AG09319 (cell line): ENCODE data around the gene LMAN1L.

ENCODE experiments used
- DNase-seq: peaks from one replicate; pipeline ENCODE4 v3.0.0-alpha.2; 2010; ENCODE audit warnings: low read depth; ENCODE audit errors: extremely low read depth
- CTCF ChIP-seq: IDR thresholded peaks from 2 replicates; pipeline ENCODE4 v1.5.1; 2011; ENCODE audit warnings: low read depth, mild to moderate bottlenecking, inconsistent platforms, low read length, moderate library complexity

The LMAN1L gene

DNA sequence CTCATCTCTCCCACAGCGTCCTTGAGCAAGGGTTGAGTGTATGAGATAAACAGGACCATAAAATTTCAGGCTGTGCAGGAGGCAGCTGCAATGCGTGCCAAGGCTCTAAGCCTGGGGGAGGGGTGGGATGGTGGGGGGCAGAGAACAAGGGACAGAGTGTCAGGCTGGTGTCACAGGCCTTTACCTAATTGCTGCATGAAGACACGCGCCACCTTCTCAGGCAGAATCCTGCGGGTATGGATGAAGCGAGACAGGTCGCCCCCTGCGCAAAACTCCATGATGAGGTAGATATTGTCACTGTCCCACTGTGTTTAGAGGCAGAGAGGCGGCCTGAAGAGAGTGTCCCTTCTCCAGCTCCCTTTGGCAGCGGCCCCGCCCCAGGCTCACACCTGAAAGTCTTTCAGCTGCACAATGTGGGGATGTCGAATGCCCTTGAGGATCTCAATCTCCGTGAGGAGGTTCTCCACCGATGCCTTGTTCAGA lies 29.3 kb downstream of the LMAN1L start:
- TF ChIP-seq CTCF = no peak
- no peak for DNase-seq

DNA sequence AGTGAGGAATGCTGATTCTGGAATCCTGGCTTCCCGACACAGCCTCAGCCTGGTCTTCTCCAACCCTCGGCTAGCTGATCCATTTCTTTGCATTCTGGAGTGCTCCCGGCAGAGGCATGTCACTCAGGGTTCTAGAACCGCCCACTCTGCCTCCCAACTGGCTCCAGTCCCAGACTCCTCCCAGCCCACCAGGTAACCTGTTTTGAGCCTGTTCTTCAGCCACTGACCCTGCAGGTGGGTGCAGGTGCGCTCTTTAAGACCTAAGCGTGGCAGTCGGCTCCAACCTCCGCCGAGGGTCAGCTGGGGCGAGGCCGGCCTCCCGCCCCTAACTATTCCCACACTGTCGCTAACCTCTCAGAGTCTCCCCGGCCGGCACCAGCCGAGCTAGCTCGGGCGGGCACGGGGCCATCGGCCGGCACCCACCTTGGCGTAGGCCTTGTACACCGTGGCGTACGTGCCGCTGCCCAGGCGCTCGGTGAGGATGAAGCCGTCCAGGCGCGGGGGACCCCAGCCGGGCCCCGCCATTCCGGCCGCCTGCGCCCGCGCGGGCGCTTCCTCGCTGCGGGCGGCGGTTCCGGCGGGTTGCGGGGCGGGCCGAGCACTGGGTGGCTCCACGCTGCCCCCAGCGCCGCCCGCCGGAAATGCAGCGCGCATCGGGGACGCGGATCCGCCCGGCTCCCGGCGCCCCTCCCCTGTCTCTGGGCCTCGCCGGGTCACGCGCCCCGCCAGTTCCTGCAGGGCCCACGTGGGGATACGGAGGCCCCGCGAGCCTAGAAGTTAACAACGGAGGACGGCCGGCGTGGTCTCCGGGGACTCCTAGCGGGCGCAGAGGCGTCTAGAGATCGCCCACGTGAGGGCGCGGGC lies 30.2 kb downstream of the LMAN1L start, which contains the start of gene ULK3:
Gene ULK3, minus strand, starts transcription at position 576 of the 864 bp plus-strand sequence. Its CDS starts 51 bp downstream, at position 525.
- TF ChIP-seq CTCF = peak; percentile 27

DNA sequence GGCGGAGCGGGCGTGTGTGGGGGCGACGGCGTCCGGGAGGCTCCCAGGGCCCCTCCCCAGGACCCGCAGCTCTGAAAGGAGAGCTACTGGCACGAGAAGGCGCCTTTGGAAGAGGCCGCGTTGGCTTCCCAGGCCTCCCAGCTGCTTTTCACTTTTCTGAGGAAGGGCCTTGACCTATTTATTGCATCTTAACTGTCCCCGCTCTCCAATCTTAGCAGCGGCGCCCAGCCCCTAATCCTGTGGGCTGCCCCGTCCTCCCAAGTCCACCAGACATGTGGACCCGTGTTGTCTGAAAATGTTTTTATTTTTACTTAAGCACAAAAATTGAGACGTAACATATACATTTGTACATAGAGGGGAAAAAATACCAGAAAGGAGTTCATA lies 30.8 kb downstream of the LMAN1L start:
- no peak for TF ChIP-seq CTCF
- DNase-seq = no peak

More for the DNA sequence above, 30.2 kb downstream of the LMAN1L start, which contains the start of gene ULK3:
- peak; percentile 41 for DNase-seq

- no peak for DNase-seq
- no peak for TF ChIP-seq CTCF
Observed at GRCh38 chr15:74843891-74844299, 31.3 kb downstream of the LMAN1L start.

DNA sequence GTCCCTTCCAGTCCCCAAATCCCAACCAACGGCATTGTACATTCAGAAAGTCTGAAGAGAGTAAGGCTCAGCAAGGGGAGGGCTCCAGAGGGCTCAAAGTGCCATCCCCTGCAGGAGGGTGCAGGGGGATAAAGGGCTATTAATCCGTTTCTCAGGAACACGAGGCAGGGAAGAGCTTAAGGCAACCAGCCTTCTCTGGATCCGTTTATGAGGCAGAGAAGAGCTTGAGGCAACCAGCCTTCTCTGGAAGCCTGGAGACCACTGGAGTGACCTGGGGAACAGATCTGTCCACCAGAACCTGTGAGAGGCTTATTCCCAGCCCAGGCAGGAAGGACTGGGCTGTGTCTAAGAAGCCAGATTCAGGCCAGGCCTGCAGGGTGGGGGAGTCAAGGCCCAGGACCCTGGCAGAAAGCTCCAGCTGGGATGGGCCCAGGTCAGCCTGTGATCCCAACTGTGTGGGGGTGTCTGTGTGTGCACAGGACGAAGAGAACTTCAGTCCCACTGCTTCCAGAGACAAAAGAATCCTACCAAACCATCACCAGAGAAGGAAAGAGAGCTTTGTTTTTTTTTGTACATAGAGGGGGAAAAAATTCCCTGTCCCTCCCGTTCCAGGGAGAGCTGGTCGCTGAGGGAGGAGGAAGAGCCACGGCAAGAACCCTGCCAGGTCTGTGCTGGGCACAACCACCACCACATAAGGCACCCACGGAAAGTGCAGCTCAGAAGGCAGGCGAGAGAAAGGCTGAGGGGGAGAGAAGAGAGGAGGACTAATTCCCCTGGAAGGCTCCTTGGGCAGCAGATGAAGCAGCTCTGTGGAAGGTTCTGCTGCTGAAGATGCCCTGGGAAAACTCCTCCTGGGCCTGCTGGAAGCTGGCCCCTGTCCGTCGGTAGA lies 31.9 kb downstream of the LMAN1L start:
- no peak for TF ChIP-seq CTCF
- no peak for DNase-seq

DNA sequence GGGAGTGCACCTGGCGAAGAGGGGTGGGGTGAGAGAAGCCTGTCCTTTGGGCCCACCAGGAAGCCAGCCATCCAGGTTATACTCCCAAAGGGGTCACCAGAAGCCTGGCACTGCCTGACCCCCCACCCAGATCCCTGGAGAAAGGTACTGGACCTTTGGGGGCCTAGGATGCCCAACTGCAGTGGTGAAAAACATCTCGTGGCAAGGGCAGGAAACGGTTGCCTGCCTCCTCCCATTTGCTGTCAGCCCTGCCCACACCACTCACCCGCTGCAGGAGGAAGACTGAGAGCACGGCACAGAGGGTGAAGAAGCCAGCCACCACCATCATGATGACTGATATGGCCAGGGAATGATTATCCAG lies 32.6 kb downstream of the LMAN1L start:
- TF ChIP-seq CTCF = no peak
- DNase-seq = no peak
